Keratinocyte (primary cell): ENCODE results near the gene SLC15A4.

ENCODE experiments used
- EZH2 ChIP-seq: IDR thresholded peaks from one replicate; pipeline ENCODE4 v1.6.1; 2012; ENCODE audit warnings: inconsistent platforms, mild to moderate bottlenecking, low read length, moderate library complexity
- TF ChIP-seq, protein P1 (sequence below), 3 experiments: IDR thresholded peaks in 1 of 3; conservative IDR thresholded peaks in 1 of 3; optimal IDR thresholded peaks in 1 of 3; 2 replicates in 2 of 3; 3 replicates in 1 of 3; pipeline versions ENCODE3 to v1.5.1; 2011; ENCODE audit warnings: low read length in 3 of 3, mild to moderate bottlenecking in 3 of 3, moderate library complexity in 2 of 3, control low read depth in 1 of 3, inconsistent platforms in 1 of 3; ENCODE audit not compliant: insufficient read depth in 2 of 3; ENCODE audit errors: extremely low read depth in 1 of 3

DNA sequence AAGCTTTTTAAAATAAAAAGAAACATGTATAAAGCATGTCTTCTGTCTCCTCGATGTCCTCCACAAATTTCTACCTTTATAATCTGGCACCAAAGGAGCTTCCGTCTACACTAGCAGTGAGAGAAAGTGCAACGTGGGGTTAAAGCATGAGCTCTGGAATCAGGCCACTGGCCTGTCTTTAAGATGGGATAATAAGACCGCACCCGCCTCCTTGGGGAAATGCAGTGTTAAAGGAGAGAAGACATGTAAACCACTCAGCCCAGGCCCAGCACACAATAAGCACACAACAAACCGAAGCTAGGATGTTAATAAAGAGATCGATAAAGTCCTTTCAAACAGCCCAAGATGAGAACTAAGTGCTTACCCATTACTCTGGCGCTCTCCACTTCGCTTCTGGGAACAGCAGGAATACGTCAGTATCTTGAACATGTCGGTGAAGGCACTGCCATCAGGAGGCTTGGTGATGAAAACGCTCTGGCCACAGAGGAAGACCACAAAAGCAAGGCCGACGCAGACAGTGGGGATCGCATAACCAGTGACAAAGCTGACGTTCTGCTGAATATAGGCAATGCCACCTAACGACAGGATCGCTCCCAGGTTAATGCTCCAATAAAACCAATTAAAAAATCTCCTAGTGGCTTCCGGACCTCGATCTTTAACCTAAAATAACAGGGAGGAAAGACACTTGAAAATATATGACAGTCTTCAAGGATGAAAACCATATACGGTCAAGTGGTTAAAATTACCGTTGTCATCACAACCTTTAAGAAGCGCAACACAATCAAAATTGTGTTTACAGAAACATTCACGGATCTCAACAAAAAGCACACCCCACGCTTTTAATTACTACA is 9.1 kb downstream of the SLC15A4 start:
- TF ChIP-seq, protein P1, sequence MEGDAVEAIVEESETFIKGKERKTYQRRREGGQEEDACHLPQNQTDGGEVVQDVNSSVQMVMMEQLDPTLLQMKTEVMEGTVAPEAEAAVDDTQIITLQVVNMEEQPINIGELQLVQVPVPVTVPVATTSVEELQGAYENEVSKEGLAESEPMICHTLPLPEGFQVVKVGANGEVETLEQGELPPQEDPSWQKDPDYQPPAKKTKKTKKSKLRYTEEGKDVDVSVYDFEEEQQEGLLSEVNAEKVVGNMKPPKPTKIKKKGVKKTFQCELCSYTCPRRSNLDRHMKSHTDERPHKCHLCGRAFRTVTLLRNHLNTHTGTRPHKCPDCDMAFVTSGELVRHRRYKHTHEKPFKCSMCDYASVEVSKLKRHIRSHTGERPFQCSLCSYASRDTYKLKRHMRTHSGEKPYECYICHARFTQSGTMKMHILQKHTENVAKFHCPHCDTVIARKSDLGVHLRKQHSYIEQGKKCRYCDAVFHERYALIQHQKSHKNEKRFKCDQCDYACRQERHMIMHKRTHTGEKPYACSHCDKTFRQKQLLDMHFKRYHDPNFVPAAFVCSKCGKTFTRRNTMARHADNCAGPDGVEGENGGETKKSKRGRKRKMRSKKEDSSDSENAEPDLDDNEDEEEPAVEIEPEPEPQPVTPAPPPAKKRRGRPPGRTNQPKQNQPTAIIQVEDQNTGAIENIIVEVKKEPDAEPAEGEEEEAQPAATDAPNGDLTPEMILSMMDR (optimal IDR thresholded peaks at IDR 0.05 in 1 of 3, IDR thresholded peaks at IDR 0.05 in 1 of 3, conservative IDR thresholded peaks at IDR 0.05 in 1 of 3; ENCODE audit: extremely low read depth in 1 of 3, insufficient read depth in 2 of 3, low read length in 3 of 3), result no peak
- TF ChIP-seq EZH2, result no peak
